22Rv1 (cell line): ENCODE data around the gene DGUOK.

ENCODE experiments used
- CTCF ChIP-seq: fragments of 450-650 bp; IDR thresholded peaks from 2 replicates; pipeline ENCODE4 v1.5.1; 2017; ENCODE audit warnings: mild to moderate bottlenecking
- ZFX ChIP-seq: fragments of 450-650 bp; IDR thresholded peaks from 2 replicates; pipeline ENCODE4 v1.6.1; 2017; ENCODE audit warnings: antibody characterized with exemption, borderline replicate concordance

- TF ChIP-seq CTCF (no peak), ZFX (no peak)
Observed at GRCh38 chr2:73997813-73998212, 71.1 kb downstream of the DGUOK start.
